ENCODE results near the gene ZNF410. TPM values are rescaled to one million over a fixed set of nuclear protein-coding genes. Genes with fewer than 3 reads are reported as not detected.
A peak's percentile ranks its signal among the peaks of the same experiment; 100 is the strongest.

The ZNF410 gene
- total and polyA plus RNA-seq, 2 experiments from 2014 or later = 42.1 to 70.4 TPM

GRCh38 chr14:73843296-73843695, 43.4 kb upstream of the ZNF410 start:
- H3K79me2 ChIP-seq = no peaks in the 10 kb centered on the region
- no peaks in the 10 kb centered on the region for H3K4me1 ChIP-seq (ENCODE audit: insufficient read depth)
- DNase-seq (ENCODE audit: low spot score) = no peak
- TF ChIP-seq CTCF (IDR thresholded peaks at IDR 0.05; ENCODE audit: poor library complexity) = no peak
- TF ChIP-seq EZH2 (IDR thresholded peaks at IDR 0.05; ENCODE audit: borderline replicate concordance) = no peak
- TF ChIP-seq EZH2phosphoT487 (IDR thresholded peaks at IDR 0.05; ENCODE audit: low read depth, severe bottlenecking, unreplicated experiment) = no peak
- no peaks in the 10 kb centered on the region for H3K27me3 ChIP-seq
- no peaks in the 10 kb centered on the region for H3K36me3 ChIP-seq (replicated peaks; ENCODE audit: insufficient read depth, low read depth)
- H3K4me2 ChIP-seq = no peak overlapping the region
- no peak overlapping the region for H3K4me3 ChIP-seq
- H3K9me2 ChIP-seq (replicated peaks; ENCODE audit: insufficient read depth) = no peaks in the 10 kb centered on the region
- no peak overlapping the region for H2AFZ ChIP-seq
- WGBS (ENCODE audit: low lambda C conversion rate, missing lambda C conversion rate) = 90% methylated on average over 2 of the region's 2 CpGs
- H3K27ac ChIP-seq = no peak overlapping the region
- H4K20me1 ChIP-seq (ENCODE audit: insufficient read depth, poor library complexity, severe bottlenecking) = no peaks in the 10 kb centered on the region
- H3K9me3 ChIP-seq (ENCODE audit: low read depth) = no peaks in the 10 kb centered on the region

- no peaks in the 10 kb centered on the region for H3K36me3 ChIP-seq (replicated peaks; ENCODE audit: insufficient read depth, low read depth)
- H2AFZ ChIP-seq = no peak overlapping the region
- H4K20me1 ChIP-seq (ENCODE audit: insufficient read depth, poor library complexity, severe bottlenecking) = no peaks in the 10 kb centered on the region
- DNase-seq (ENCODE audit: low spot score) = no peak
- H3K4me1 ChIP-seq (ENCODE audit: insufficient read depth) = peaks cover 11% of the 10 kb centered on the region
- no peak for TF ChIP-seq EZH2 (IDR thresholded peaks at IDR 0.05; ENCODE audit: borderline replicate concordance)
- TF ChIP-seq EZH2phosphoT487 (IDR thresholded peaks at IDR 0.05; ENCODE audit: low read depth, severe bottlenecking, unreplicated experiment) = no peak
- TF ChIP-seq CTCF (IDR thresholded peaks at IDR 0.05; ENCODE audit: poor library complexity) = no peak
- no peaks in the 10 kb centered on the region for H3K9me3 ChIP-seq (ENCODE audit: low read depth)
- WGBS (ENCODE audit: low lambda C conversion rate, missing lambda C conversion rate) = 83% methylated on average over 4 of the region's 4 CpGs
- H3K4me3 ChIP-seq = no peak overlapping the region
- no peaks in the 10 kb centered on the region for H3K79me2 ChIP-seq
- no peaks in the 10 kb centered on the region for H3K9me2 ChIP-seq (replicated peaks; ENCODE audit: insufficient read depth)
- no peaks in the 10 kb centered on the region for H3K27me3 ChIP-seq
- H3K4me2 ChIP-seq = no peak overlapping the region
- H3K27ac ChIP-seq = no peak overlapping the region
Measured at GRCh38 chr14:73846947-73847346, 39.7 kb upstream of the ZNF410 start.

- Histone ChIP-seq H3K27me3 (no peaks in the 10 kb centered on the region), H3K4me2 (peak overlapping the region; percentile 78), H3K9me2 (replicated peaks; ENCODE audit: insufficient read depth) (no peaks in the 10 kb centered on the region), H3K36me3 (replicated peaks; ENCODE audit: insufficient read depth, low read depth) (no peaks in the 10 kb centered on the region), H3K79me2 (no peaks in the 10 kb centered on the region), H3K9me3 (ENCODE audit: low read depth) (no peaks in the 10 kb centered on the region), H3K27ac (peak overlapping the region; percentile 94), H3K4me3 (peak overlapping the region; percentile 1), H4K20me1 (ENCODE audit: insufficient read depth, poor library complexity, severe bottlenecking) (no peaks in the 10 kb centered on the region), H2AFZ (peak overlapping the region; percentile 37), H3K4me1 (ENCODE audit: insufficient read depth) (peaks cover 11% of the 10 kb centered on the region)
- peak; percentile 20 for DNase-seq (ENCODE audit: low spot score)
- no peak for TF ChIP-seq CTCF (IDR thresholded peaks at IDR 0.05; ENCODE audit: poor library complexity)
- no peak for TF ChIP-seq EZH2 (IDR thresholded peaks at IDR 0.05; ENCODE audit: borderline replicate concordance)
- no peak for TF ChIP-seq EZH2phosphoT487 (IDR thresholded peaks at IDR 0.05; ENCODE audit: low read depth, severe bottlenecking, unreplicated experiment)
- WGBS (ENCODE audit: low lambda C conversion rate, missing lambda C conversion rate) = 46% methylated on average over 6 of the region's 6 CpGs
Measured at GRCh38 chr14:73851000-73851399, 35.7 kb upstream of the ZNF410 start.

All from hepatocyte (in vitro differentiated cells).